ENCODE results near the gene RBM26.

DNA sequence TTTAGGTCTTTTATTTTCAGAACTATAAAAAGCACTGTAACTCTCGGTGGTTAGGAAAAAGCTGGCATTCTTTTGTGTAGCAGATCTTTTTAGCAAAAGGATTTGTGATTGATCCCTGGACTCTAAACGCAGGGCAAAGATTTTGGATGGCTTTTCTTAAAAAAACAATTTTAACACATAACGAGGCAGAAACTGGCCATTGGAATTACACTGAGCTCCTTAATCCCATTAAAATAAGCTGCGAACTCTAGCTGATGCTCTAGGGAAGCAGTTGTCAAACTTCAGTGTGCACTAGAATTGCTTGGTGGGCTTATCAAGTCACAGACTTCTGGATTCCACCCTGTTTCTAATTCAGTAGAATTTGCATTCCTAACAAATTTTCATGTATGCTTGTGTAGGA lies 41.1 kb upstream of the RBM26 start:
- TF ChIP-seq POLR2A (IDR thresholded peaks at IDR 0.05), result no peak
- TF ChIP-seq, protein P1, sequence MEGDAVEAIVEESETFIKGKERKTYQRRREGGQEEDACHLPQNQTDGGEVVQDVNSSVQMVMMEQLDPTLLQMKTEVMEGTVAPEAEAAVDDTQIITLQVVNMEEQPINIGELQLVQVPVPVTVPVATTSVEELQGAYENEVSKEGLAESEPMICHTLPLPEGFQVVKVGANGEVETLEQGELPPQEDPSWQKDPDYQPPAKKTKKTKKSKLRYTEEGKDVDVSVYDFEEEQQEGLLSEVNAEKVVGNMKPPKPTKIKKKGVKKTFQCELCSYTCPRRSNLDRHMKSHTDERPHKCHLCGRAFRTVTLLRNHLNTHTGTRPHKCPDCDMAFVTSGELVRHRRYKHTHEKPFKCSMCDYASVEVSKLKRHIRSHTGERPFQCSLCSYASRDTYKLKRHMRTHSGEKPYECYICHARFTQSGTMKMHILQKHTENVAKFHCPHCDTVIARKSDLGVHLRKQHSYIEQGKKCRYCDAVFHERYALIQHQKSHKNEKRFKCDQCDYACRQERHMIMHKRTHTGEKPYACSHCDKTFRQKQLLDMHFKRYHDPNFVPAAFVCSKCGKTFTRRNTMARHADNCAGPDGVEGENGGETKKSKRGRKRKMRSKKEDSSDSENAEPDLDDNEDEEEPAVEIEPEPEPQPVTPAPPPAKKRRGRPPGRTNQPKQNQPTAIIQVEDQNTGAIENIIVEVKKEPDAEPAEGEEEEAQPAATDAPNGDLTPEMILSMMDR (IDR thresholded peaks at IDR 0.05), result no peak

Measured in esophagus squamous epithelium (tissue), 4 donors.